GM21423 (cell line): ENCODE results near the gene RBM20.
"Not testable (repeated sequence)": the region's sequence is repeated elsewhere in the genome, so short reads cannot be mapped to it uniquely, and the experiment has no call there.

Source experiments
- ATAC-seq: cut with Tn5 transposase; IDR thresholded peaks from one replicate; pipeline ENCODE4 v1.9.1; 2021; ENCODE audit warnings: mild to moderate bottlenecking, moderate library complexity; ENCODE audit not compliant: unreplicated experiment

The RBM20 gene

GRCh38 chr10:110700947-110701616 is 56.9 kb downstream of the RBM20 start:
- no peak for ATAC-seq

- ATAC-seq: no peak
Measured at GRCh38 chr10:110701617-110701971, 57.5 kb downstream of the RBM20 start.

- ATAC-seq: no peak
Measured at GRCh38 chr10:110704070-110704469, 59.9 kb downstream of the RBM20 start.

- ATAC-seq: no peak
Measured at GRCh38 chr10:110704906-110705476, 60.9 kb downstream of the RBM20 start.

DNA sequence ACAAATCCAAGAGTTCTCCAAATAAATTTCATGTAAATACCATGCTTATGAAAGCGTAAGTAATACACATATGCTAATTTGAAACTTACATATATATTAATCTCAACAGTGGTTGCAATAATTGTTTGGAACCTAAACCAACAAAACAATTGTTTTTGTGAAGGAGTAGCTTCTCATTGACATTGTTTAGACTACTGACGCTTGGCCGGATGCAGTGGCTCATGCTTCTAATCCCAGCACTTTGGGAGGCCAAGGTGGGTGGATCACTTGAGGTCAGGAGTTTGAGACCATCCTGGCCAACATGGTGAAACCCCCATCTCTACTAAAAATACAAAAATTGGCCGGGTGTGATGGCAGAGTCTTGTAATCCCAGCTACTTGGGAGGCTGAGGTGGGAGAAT is 61.5 kb downstream of the RBM20 start:
- ATAC-seq: not testable (repeated sequence)

DNA sequence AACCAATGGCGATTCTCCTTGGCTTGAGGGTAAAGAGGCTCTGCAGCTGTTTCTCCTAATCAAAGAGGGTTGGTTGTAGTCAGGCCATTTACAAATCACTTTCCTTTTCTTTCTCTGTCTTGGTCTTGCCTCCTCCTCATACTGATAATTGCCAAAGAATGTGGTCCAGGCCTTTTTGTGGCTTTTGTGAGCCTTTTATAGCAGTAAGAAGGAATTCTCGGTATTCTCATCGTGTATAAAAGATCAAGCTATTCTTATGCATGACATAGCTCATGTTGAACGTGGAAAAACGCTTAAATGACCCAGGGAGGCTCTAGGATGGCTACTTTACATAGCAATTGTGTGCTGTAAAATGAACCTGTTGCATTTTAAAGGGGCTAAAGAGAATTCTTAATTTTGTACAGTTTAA is 62.6 kb downstream of the RBM20 start:
- ATAC-seq: no peak

GRCh38 chr10:110708776-110709443 is 64.8 kb downstream of the RBM20 start:
- ATAC-seq: no peak

DNA sequence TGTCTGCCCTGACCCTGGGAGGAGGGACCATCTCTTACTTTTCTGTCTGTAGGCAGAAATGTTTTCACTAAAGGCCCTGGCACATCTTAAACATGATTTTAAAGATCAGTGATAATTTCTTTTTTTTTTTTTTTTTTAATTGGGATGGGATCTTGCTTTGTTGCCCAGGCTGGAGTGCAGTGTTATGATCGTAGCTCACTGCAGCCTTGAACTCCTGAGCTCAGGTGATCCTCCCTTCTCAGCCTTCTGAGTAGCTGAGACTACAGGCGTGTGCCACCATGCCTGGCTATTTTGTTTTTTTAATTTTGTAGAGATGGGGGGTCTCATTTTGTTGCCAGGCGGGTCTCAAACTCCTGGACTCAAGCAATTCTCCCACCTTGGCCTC is 65.3 kb downstream of the RBM20 start:
- ATAC-seq: no peak

DNA sequence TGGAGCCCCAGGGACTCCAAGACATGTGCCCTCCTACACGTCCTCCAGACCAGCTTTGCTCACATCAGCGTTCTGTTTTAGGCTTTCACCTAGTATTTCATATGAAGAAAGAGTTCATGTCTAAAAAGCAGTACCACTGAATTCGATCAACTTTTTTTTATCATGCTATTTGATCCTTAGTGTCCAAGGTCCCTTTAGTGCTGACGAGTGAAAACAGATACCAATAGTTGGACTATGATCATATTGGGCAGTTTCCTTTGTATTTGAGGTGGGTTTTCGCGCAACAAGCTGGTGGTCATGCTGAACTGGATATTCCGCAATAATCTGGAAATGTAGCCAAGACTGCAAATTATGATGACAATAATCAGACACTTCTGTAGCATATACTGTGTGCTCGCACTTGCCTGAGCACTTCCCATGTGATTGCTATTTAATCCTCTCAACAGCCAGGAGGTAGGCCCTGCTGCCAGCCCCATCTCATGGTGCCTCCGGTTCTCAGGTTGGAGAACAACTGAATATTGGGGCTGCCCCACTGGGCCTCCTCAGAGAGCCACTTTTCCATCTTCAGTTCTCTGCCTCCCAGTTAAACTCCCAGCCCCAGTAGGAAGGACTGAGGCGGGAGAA is 65.9 kb downstream of the RBM20 start:
- ATAC-seq: no peak

GRCh38 chr10:110710621-110711020 is 66.5 kb downstream of the RBM20 start:
- no peak for ATAC-seq

DNA sequence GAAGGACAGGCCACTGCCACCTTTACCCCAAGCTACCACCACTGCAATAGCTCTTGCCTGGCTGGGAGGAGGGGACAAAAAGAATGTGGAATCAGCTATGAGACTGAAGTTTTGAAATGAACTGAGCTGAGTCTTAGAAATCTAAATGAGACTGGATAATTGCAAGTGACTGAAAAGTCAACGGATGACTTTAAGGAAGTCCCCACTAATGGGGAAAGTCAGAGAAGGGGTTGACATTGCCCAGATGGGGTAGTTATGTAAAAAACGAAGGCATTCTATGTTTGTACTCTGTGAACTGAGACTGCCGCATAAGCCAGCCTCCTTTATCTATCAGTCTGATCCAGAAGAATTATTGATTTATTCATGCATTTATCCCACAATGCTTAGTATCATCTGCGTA is 67.2 kb downstream of the RBM20 start:
- no peak for ATAC-seq

DNA sequence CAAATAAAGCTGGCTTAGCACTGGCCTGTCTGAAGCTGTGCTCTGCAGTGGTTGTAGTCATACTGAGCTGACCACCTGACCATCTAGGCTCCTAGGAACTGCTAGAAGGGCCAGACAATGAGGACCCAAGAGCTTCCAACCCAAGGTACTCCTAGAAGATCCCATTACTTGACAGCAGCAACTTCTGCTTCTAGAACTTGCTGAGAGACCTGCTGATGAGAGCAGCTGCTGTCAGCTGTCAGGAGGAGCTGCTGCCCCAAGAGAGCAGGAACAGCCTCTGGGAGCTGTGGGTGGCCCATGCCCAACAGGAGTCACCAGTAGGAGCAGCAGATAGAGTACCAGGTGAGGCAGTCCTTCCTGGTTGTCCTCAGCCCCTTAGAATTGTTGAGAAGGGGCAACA is 70.2 kb downstream of the RBM20 start:
- ATAC-seq: no peak

DNA sequence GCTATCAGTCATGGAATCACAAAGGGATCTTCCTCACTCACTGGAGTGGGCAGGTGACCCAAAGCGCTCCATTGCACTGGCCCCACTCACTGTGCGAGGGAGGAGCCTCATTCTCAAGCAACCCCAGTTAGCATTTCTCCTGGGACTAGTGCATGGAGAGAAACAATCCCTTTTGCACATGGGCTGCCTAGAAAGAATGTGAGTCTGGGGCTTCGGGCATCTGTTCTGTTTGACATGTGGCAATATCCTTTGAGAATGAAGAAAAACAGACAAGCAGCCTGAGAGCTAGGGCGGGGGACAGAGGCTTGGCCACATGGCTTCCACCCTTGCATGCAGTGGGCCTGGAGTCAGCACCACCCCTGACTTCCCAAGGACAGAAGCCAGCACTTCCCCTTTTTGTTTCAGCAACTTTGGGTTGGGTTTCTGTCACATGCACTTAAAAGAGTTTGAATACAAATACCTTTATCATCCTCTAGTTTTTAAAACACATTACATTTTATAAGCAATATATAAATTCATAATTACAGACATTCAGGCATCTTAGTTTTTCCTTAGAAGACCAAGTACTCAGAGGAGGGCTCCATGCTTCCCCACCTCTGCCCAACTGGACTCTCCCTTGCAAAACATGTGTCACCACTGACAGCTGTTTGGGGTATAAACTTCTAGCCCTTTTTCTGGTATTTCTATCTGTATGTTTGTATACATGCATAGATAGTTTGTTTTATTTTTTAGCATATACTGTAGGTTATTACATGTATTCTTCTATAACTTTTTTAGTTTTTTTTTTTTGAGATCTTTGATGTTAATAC is 73.8 kb downstream of the RBM20 start:
- ATAC-seq: peak; percentile 46

- no peak for ATAC-seq
Measured at GRCh38 chr10:110721406-110722038, 77.4 kb downstream of the RBM20 start.

GRCh38 chr10:110723224-110723891 is 79.2 kb downstream of the RBM20 start:
- no peak for ATAC-seq

GRCh38 chr10:110724116-110724921 is 80.2 kb downstream of the RBM20 start:
- ATAC-seq: peak; percentile 57

DNA sequence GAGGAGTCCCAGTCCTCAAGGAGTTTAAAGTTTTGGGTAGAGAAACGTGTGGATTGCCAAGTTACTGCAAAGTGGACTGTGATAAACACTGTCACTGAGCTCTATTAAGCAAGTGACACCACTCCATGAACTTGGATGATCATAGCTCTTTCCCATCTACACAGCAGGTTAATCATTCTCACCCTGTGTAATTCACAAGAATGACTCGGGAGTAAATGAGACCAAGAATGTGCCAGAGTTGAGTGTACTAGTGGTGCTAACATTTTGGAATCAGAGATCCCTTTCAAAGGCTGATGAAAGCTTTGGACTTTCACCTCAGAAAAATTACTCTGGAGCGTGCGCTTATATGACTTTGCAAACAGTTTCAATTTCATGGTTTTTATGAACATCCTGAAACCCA is 80.8 kb downstream of the RBM20 start:
- no peak for ATAC-seq

- no peak for ATAC-seq
Measured at GRCh38 chr10:110725801-110726630, 81.9 kb downstream of the RBM20 start.
